NCI-H1694 treated with DMSO at 0.1 percent for 48 hours (cell line): ENCODE results near the gene PPT2.

ENCODE experiments used
- DNase-seq: peaks from one replicate; lab custom pipeline; 2025; lab: John Stamatoyannopoulos, UW

The PPT2 gene

GRCh38 chr6:32153564-32154513 lies at the start of gene PPT2:
PPT2 (plus strand) TSS chr6:32154141; CDS start chr6:32154595, 454 bp downstream.
- DNase-seq = peak; percentile 72

- DNase-seq = no peak
These were observed 48.5 kb upstream of the PPT2 start for GRCh38 chr6:32105433-32105832.

GRCh38 chr6:32107406-32107805 lies 46.5 kb upstream of the PPT2 start:
- DNase-seq = no peak

GRCh38 chr6:32108094-32108627 lies 45.8 kb upstream of the PPT2 start:
- DNase-seq = no peak

GRCh38 chr6:32108727-32109113 lies 45.2 kb upstream of the PPT2 start:
- DNase-seq = no peak

GRCh38 chr6:32109114-32109764 lies 44.7 kb upstream of the PPT2 start, which contains the start of gene TNXB:
TNXB (minus strand) TSS chr6:32109338; CDS start chr6:32098198, 11,140 bp downstream.
- DNase-seq = no peak

- DNase-seq = no peak
These were observed 44.2 kb upstream of the PPT2 start for GRCh38 chr6:32109765-32110160.

GRCh38 chr6:32110632-32111031 lies 43.3 kb upstream of the PPT2 start:
- DNase-seq = no peak

GRCh38 chr6:32111424-32112066 lies 42.4 kb upstream of the PPT2 start:
- no peak for DNase-seq

GRCh38 chr6:32112431-32112980 lies 41.4 kb upstream of the PPT2 start:
- no peak for DNase-seq

- no peak for DNase-seq
These were observed 40.3 kb upstream of the PPT2 start for GRCh38 chr6:32113386-32114352.

GRCh38 chr6:32114796-32115195 lies 39.1 kb upstream of the PPT2 start:
- DNase-seq = no peak

- DNase-seq = no peak
These were observed 38.3 kb upstream of the PPT2 start for GRCh38 chr6:32115623-32116022.

GRCh38 chr6:32116674-32117073 lies 37.3 kb upstream of the PPT2 start:
- no peak for DNase-seq

GRCh38 chr6:32117461-32117860 lies 36.5 kb upstream of the PPT2 start:
- no peak for DNase-seq

- DNase-seq = peak; percentile 48
These were observed 34.9 kb upstream of the PPT2 start for GRCh38 chr6:32118782-32119628.

GRCh38 chr6:32120573-32121059 lies 33.3 kb upstream of the PPT2 start:
- DNase-seq = no peak

- no peak for DNase-seq
These were observed 30.3 kb upstream of the PPT2 start for GRCh38 chr6:32123681-32124080.

- no peak for DNase-seq
These were observed 27.1 kb upstream of the PPT2 start for GRCh38 chr6:32126880-32127279.

GRCh38 chr6:32127409-32127716 lies 26.6 kb upstream of the PPT2 start:
- no peak for DNase-seq
